ENCODE measurements around the gene BMPR1B. TPM values are rescaled to one million over a fixed set of nuclear protein-coding genes. Genes with fewer than 3 reads are reported as not detected.

Gene BMPR1B
- total and polyA plus RNA-seq, 2 donors (not counting 1 experiment from before 2014, with no cell fraction given) = not detected

- no peaks in the 10 kb centered on the region for H3K9me3 ChIP-seq (ENCODE audit: control extremely low read depth in 1 of 3, control insufficient read depth in 2 of 3, insufficient read depth in 1 of 3, low read length in 2 of 3)
- H3K4me3 ChIP-seq (ENCODE audit: control extremely low read depth in 1 of 5, extremely low read depth in 1 of 5, insufficient read depth in 1 of 5, low read depth in 2 of 5, low read length in 4 of 5) = no peak overlapping the region
- Mint-ChIP-seq H3K27ac (no peak overlapping the region), H3K4me1 (no peaks in the 10 kb centered on the region), H3K9me3 (ENCODE audit: insufficient read depth) (no peaks in the 10 kb centered on the region), H3K4me3 (no peak overlapping the region), H3K27me3 (no peaks in the 10 kb centered on the region)
- H3K36me3 ChIP-seq (replicated peaks in 1 of 2; ENCODE audit: control extremely low read depth in 1 of 2, control insufficient read depth in 1 of 2, extremely low read depth in 1 of 2, insufficient read depth in 2 of 2, low read length in 1 of 2) = no peaks in the 10 kb centered on the region
- intact Hi-C loops (cut with micrococcal nuclease) = no loop called here
- ChIA-PET CTCF (no interaction called here), POLR2A (no interaction called here)
- H2AFZ ChIP-seq (ENCODE audit: insufficient read depth, low read depth, low read length, poor library complexity, severe bottlenecking) = no peak overlapping the region
- no peaks in the 10 kb centered on the region for H3K4me1 ChIP-seq (ENCODE audit: control insufficient read depth in 2 of 2, insufficient read depth in 2 of 2, low read length in 2 of 2)
- no peaks in the 10 kb centered on the region for H4K20me1 ChIP-seq (ENCODE audit: control insufficient read depth, insufficient read depth, low read length, poor library complexity, severe bottlenecking)
- no peaks in the 10 kb centered on the region for H3K27me3 ChIP-seq (replicated peaks in 1 of 4; ENCODE audit: control extremely low read depth in 1 of 4, control insufficient read depth in 3 of 4, insufficient read depth in 4 of 4, low read length in 3 of 4)
- WGBS (ENCODE audit: insufficient coverage) = no CpG with 5 or more reads among the region's 3 CpGs
- TF ChIP-seq EZH2 (IDR thresholded peaks at IDR 0.05; ENCODE audit: borderline replicate concordance, insufficient read depth, low read depth, low read length, poor library complexity, severe bottlenecking) = no peak
- TF ChIP-seq, protein P1, sequence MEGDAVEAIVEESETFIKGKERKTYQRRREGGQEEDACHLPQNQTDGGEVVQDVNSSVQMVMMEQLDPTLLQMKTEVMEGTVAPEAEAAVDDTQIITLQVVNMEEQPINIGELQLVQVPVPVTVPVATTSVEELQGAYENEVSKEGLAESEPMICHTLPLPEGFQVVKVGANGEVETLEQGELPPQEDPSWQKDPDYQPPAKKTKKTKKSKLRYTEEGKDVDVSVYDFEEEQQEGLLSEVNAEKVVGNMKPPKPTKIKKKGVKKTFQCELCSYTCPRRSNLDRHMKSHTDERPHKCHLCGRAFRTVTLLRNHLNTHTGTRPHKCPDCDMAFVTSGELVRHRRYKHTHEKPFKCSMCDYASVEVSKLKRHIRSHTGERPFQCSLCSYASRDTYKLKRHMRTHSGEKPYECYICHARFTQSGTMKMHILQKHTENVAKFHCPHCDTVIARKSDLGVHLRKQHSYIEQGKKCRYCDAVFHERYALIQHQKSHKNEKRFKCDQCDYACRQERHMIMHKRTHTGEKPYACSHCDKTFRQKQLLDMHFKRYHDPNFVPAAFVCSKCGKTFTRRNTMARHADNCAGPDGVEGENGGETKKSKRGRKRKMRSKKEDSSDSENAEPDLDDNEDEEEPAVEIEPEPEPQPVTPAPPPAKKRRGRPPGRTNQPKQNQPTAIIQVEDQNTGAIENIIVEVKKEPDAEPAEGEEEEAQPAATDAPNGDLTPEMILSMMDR (IDR thresholded peaks at IDR 0.05) = no peak
- H3K4me2 ChIP-seq (replicated peaks; ENCODE audit: low read depth, low read length, poor library complexity, severe bottlenecking) = no peak overlapping the region
- H3K27ac ChIP-seq (ENCODE audit: low read length in 2 of 2) = no peak overlapping the region
- no peak overlapping the region for H3K9ac ChIP-seq (ENCODE audit: low read length)
- no peaks in the 10 kb centered on the region for H3K79me2 ChIP-seq (ENCODE audit: control insufficient read depth, insufficient read depth, low read length)
- DNase-seq = no peak
- no peak for ATAC-seq (ENCODE audit: low read depth)
Measured at GRCh38 chr4:95007998-95008397, 250.2 kb downstream of the BMPR1B start.

GRCh38 chr4:95013236-95013635 lies 255.5 kb downstream of the BMPR1B start:
- CTCF ChIA-PET = no interaction called here
- 100% methylated on average over 2 of the region's 2 CpGs for WGBS (ENCODE audit: insufficient coverage)

More at GRCh38 chr4:95013236-95013635, 255.5 kb downstream of the BMPR1B start:
- no peak overlapping the region for H3K27ac Mint-ChIP-seq
- H3K4me3 Mint-ChIP-seq = no peak overlapping the region
- Histone ChIP-seq H4K20me1 (ENCODE audit: control insufficient read depth, insufficient read depth, low read length, poor library complexity, severe bottlenecking) (no peaks in the 10 kb centered on the region), H3K79me2 (ENCODE audit: control insufficient read depth, insufficient read depth, low read length) (no peaks in the 10 kb centered on the region), H3K4me1 (ENCODE audit: control insufficient read depth in 2 of 2, insufficient read depth in 2 of 2, low read length in 2 of 2) (no peaks in the 10 kb centered on the region), H3K4me3 (ENCODE audit: control extremely low read depth in 1 of 5, extremely low read depth in 1 of 5, insufficient read depth in 1 of 5, low read depth in 2 of 5, low read length in 4 of 5) (no peak overlapping the region), H3K9me3 (ENCODE audit: control extremely low read depth in 1 of 3, control insufficient read depth in 2 of 3, insufficient read depth in 1 of 3, low read length in 2 of 3) (no peaks in the 10 kb centered on the region), H3K4me2 (replicated peaks; ENCODE audit: low read depth, low read length, poor library complexity, severe bottlenecking) (no peak overlapping the region), H3K27ac (ENCODE audit: low read length in 2 of 2) (no peak overlapping the region), H2AFZ (ENCODE audit: insufficient read depth, low read depth, low read length, poor library complexity, severe bottlenecking) (no peak overlapping the region), H3K9ac (ENCODE audit: low read length) (no peak overlapping the region), H3K36me3 (replicated peaks in 1 of 2; ENCODE audit: control extremely low read depth in 1 of 2, control insufficient read depth in 1 of 2, extremely low read depth in 1 of 2, insufficient read depth in 2 of 2, low read length in 1 of 2) (no peaks in the 10 kb centered on the region), H3K27me3 (replicated peaks in 1 of 4; ENCODE audit: control extremely low read depth in 1 of 4, control insufficient read depth in 3 of 4, insufficient read depth in 4 of 4, low read length in 3 of 4) (no peaks in the 10 kb centered on the region)
- no peaks in the 10 kb centered on the region for H3K27me3 Mint-ChIP-seq
- no peak for ATAC-seq (ENCODE audit: low read depth)
- H3K9me3 Mint-ChIP-seq (ENCODE audit: insufficient read depth) = no peaks in the 10 kb centered on the region
- no peaks in the 10 kb centered on the region for H3K4me1 Mint-ChIP-seq
- intact Hi-C loops (cut with micrococcal nuclease) = no loop called here
- no peak for DNase-seq
- no peak for TF ChIP-seq EZH2 (IDR thresholded peaks at IDR 0.05; ENCODE audit: borderline replicate concordance, insufficient read depth, low read depth, low read length, poor library complexity, severe bottlenecking)
- TF ChIP-seq, protein P1 (IDR thresholded peaks at IDR 0.05) = no peak
- POLR2A ChIA-PET = no interaction called here
